Activated CD4-positive, CD25-positive, alpha-beta regulatory T cell treated with anti-CD3 and anti-CD28 coated beads, Interleukin-2, amount 50 U/mL, for 72 hours (primary cell): ENCODE results near the gene DPM1.
A peak's percentile ranks its signal among the peaks of the same experiment; 100 is the strongest.

Experiments used
- DNase-seq: peaks from one replicate; pipeline ENCODE4 v3.0.0; 2021

Gene DPM1

GRCh38 chr20:50929299-50930138 lies 28.8 kb downstream of the DPM1 start:
- peak; percentile 84 for DNase-seq

- no peak for DNase-seq
Measured at GRCh38 chr20:50928469-50928868, 29.9 kb downstream of the DPM1 start.

- DNase-seq = no peak
Measured at GRCh38 chr20:50926530-50926929, 31.8 kb downstream of the DPM1 start.

GRCh38 chr20:50924261-50924920 lies 33.9 kb downstream of the DPM1 start:
- DNase-seq = no peak

GRCh38 chr20:50921803-50922501 lies 36.4 kb downstream of the DPM1 start:
- no peak for DNase-seq

GRCh38 chr20:50920997-50921396 lies 37.3 kb downstream of the DPM1 start:
- DNase-seq = no peak

GRCh38 chr20:50919567-50919966 lies 38.8 kb downstream of the DPM1 start:
- DNase-seq = no peak

GRCh38 chr20:50918403-50918802 lies 39.9 kb downstream of the DPM1 start:
- DNase-seq = no peak

GRCh38 chr20:50916934-50917333 lies 41.4 kb downstream of the DPM1 start:
- DNase-seq = no peak

- DNase-seq = no peak
Measured at GRCh38 chr20:50916257-50916656, 42.1 kb downstream of the DPM1 start.

- DNase-seq = no peak
Measured at GRCh38 chr20:50915424-50915823, 42.9 kb downstream of the DPM1 start.

GRCh38 chr20:50913690-50914375 lies 44.5 kb downstream of the DPM1 start:
- no peak for DNase-seq

- no peak for DNase-seq
Measured at GRCh38 chr20:50911716-50912115, 46.6 kb downstream of the DPM1 start.

GRCh38 chr20:50911030-50911429 lies 47.3 kb downstream of the DPM1 start:
- no peak for DNase-seq

GRCh38 chr20:50909413-50909812 lies 48.9 kb downstream of the DPM1 start:
- DNase-seq = no peak

GRCh38 chr20:50904067-50904570 lies 54.2 kb downstream of the DPM1 start:
- no peak for DNase-seq

GRCh38 chr20:50903353-50904051 lies 54.8 kb downstream of the DPM1 start:
- no peak for DNase-seq

GRCh38 chr20:50901301-50901700 lies 57.0 kb downstream of the DPM1 start:
- no peak for DNase-seq

- DNase-seq = no peak
Measured at GRCh38 chr20:50900261-50900660, 58.1 kb downstream of the DPM1 start.

- DNase-seq = no peak
Measured at GRCh38 chr20:50898475-50898874, 59.9 kb downstream of the DPM1 start.

- DNase-seq = no peak
Measured at GRCh38 chr20:50895111-50895830, 63.1 kb downstream of the DPM1 start.

- no peak for DNase-seq
Measured at GRCh38 chr20:50893620-50894019, 64.7 kb downstream of the DPM1 start.
